Spleen (tissue), 13 donors: Measurements from ENCODE around the gene BORA. TPM values are rescaled to one million over a fixed set of nuclear protein-coding genes. Genes with fewer than 3 reads are reported as not detected.
A peak's percentile ranks its signal among the peaks of the same experiment; 100 is the strongest.

ENCODE experiments used
- DNase-seq: peaks from one replicate; pipeline ENCODE4 v3.0.0-alpha.2; 2020
- H3K27ac ChIP-seq, 8 donors: fragments of 200-600 bp; sonication (generic) in 7 of 8; 1 replicate in 4 of 8; 2 replicates in 4 of 8; pipeline versions ENCODE4 v1.5.0 to v1.8.0; 2016 to 2021; ENCODE audit warnings: inconsistent platforms in 4 of 8, mild to moderate bottlenecking in 4 of 8, moderate library complexity in 1 of 8
- H3K27me3 ChIP-seq, 7 donors: fragments of 200-600 bp; sonication (generic) in 6 of 7; replicated peaks in 1 of 7; 1 replicate in 4 of 7; 2 replicates in 3 of 7; pipeline versions ENCODE4 v1.5.0 to v1.8.0; 2016 to 2021; ENCODE audit warnings: inconsistent platforms in 3 of 7, mild to moderate bottlenecking in 1 of 7
- H3K36me3 ChIP-seq, 6 donors: fragments of 200-600 bp; sonication (generic) in 5 of 6; 1 replicate in 4 of 6; 2 replicates in 2 of 6; pipeline versions ENCODE4 v1.5.0 to v1.8.0; 2016 to 2021; ENCODE audit warnings: inconsistent platforms in 2 of 6
- H3K4me1 ChIP-seq, 6 donors: fragments of 200-600 bp; sonication (generic) in 5 of 6; 1 replicate in 3 of 6; 2 replicates in 3 of 6; pipeline versions ENCODE4 v1.5.0 to v1.8.0; 2016 to 2021; ENCODE audit warnings: inconsistent platforms in 3 of 6
- H3K4me3 ChIP-seq, 8 donors: fragments of 200-600 bp; sonication (generic) in 7 of 8; 1 replicate in 4 of 8; 2 replicates in 4 of 8; pipeline versions ENCODE4 v1.5.0 to v1.8.0; 2016 to 2021; ENCODE audit warnings: inconsistent platforms in 4 of 8, mild to moderate bottlenecking in 4 of 8, moderate library complexity in 2 of 8
- H3K9me3 ChIP-seq, 8 donors: fragments of 200-600 bp; sonication (generic) in 7 of 8; 1 replicate in 4 of 8; 2 replicates in 4 of 8; pipeline versions ENCODE4 v1.5.0 to v1.8.0; 2016 to 2021; ENCODE audit warnings: inconsistent platforms in 4 of 8
- POLR2A ChIP-seq, 3 donors: fragments of 450-650 bp; IDR thresholded peaks; one replicate each; pipeline ENCODE4 v1.5.1; 2017; ENCODE audit warnings: antibody characterized with exemption in 3 of 3, mild to moderate bottlenecking in 1 of 3
- POLR2AphosphoS5 ChIP-seq, 3 donors: sonication (generic); formaldehyde crosslinking; IDR thresholded peaks; one replicate each; pipeline ENCODE4 v1.5.1; 2017; ENCODE audit warnings: antibody characterized with exemption in 3 of 3
- WGBS, 5 donors: extraction: QIAGEN DNeasy Blood & Tissue Kit in 3 of 5; methylation state at CpG; one replicate each; pipeline versions ENCODE4 v1.1.5 to v1.1.7; 2013 to 2018; 5-methylcytosine and 5-hydroxymethylcytosine counted together
- intact Hi-C: fragments of 100-400 bp; cut with DNase I; formaldehyde crosslinking; loops from one replicate; pipeline ENCODE4 v1.15.0; 2023; ENCODE audit warnings: low total_unique reads
- long read RNA-seq, 2 donors: transcript quantifications; one replicate each; lab custom pipeline, GENCODE V29; 2026
- polyA plus RNA-seq, 3 donors: library from polyadenylated mRNA; stranded (reverse); fragments of 200-250 nt; gene quantifications; one replicate each; pipeline ENCODE4 v1.2.1, GENCODE V29; 2013
- total RNA-seq, 7 donors: library from RNA; depleted of rRNA in 3 of 7; stranded (reverse); fragments of >200 nt in 3 of 7; fragmentation: NEBNext Ultra II Directional in 4 of 7; extraction: Animal tissue kit (Norgen Biotek cat#: 25700) in 4 of 7; gene quantifications; one replicate each; pipeline versions ENCODE4 v1.1.0 to v1.2.1, GENCODE V29; 2016 to 2021
- TF ChIP-seq, protein P1 (sequence below), 11 experiments: fragments of 200-600 bp in 7 of 11; fragments of 450-650 bp in 4 of 11; sonication (generic) in 4 of 11; IDR thresholded peaks in 8 of 11; conservative IDR thresholded peaks in 3 of 11; 1 replicate in 7 of 11; 2 replicates in 4 of 11; pipeline versions ENCODE4 v1.4.0 to v1.8.0; 2016 to 2021; ENCODE audit warnings: antibody characterized with exemption in 11 of 11, inconsistent platforms in 4 of 11, mild to moderate bottlenecking in 1 of 11
- donor health status: healthy with polysubstance abuse.
- donor health status: DM: no; HTN: no; CAD: no; lungs with moderate emphysema.
- donor health status: DM: no; HTN: no; CAD: no.
- donor health status: Bipolar disorder and iron deficiency.
- donor health status: healthy.
- donor health status: DM: no; HTN: no; CAD: no.
- donor health status: DM: yes; HTN: yes; CAD: no.

Gene BORA
- total RNA-seq (10 to 100 TPM in 1 of 7 donors, 1 to 10 TPM in 6; 4.4 to 15.1 (median 5.3) TPM), polyA plus RNA-seq (1 to 10 TPM; 4.7 to 5.1 (median 4.7) TPM)
- long read RNA-seq, donor 1, partial matches to known transcripts: 0 of 5 reads
- long read RNA-seq, donor 1, other reads (novel, unspliced or antisense): 0 of 5 reads
- long read RNA-seq, donor 2: 0 reads

DNA sequence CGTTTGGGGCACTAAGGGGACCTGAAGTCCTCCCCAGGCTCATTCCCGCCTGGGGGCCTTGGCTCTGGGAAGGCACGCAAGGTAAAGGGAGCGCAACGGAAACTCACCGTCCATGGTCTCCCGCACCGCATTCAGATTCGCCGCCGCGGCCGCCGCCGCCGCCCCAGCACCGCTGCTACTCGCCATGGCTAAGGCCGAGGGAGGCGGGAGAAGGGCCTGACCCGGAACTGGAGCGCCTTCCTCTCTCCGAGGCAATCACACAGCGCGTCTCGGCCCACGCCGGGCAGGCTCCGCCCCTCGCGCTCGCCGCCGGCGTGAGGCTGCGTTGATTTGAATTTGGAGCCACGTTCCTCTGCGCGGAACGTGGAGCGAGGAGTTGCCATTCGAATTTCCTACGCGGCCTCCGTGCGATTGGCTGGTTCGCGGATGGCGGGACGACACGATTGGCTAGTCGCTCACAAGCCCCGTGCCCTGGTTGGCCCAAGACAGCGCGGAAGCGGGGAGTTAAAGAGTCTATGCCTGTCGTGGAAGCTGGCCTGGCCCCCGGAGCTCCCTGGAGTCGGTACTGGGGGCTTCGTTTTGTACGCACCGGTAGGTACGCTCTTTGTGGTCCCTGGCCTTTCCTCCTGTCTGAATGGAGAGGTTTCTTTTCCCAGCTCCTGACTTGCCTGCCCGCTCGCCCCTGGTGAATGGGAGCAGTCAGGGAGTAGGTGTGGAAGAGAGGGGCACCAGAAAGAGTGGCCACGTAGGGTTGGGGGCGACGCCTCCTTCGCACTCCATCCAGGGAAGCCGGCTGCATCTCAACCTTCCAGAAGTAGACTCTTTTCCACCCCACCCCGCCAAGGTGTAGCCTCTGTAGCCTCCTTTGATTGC, at the start of gene BORA, which contains the start of gene MZT1:
TSS of gene BORA (plus strand) at position 507 of the 873 bp plus-strand sequence. CDS start 1,018 bp downstream, outside the sequence.
TSS of gene MZT1 (minus strand) at position 213 of the 873 bp plus-strand sequence. CDS start at position 186, 27 bp downstream.
- intact Hi-C loops: no loop called here
- Histone ChIP-seq H3K27me3 (no peaks in the 10 kb centered on the region), H3K4me1 (peaks cover 14 to 65% (median 41%) of the 10 kb centered on the region in 6 donors), H3K27ac (peak within 1 kb of the TSS; percentile 61 to 88 (median 85)), H3K4me3 (peak within 1 kb of the TSS; percentile 78 to 99 (median 92)), H3K36me3 (peaks cover 0 to 18% (median 0%) of the 10 kb centered on the region in 6 donors), H3K9me3 (no peaks in the 10 kb centered on the region)
- peak; percentile 99 for DNase-seq
- 0% methylated on average over 31 to 71 of the region's 71 CpGs for WGBS, 5 donors
- TF ChIP-seq POLR2A (IDR thresholded peaks at IDR 0.05): peak in 1 of 3 donors; percentile 10
- peak; percentile 85 to 94 (median 88) for TF ChIP-seq POLR2AphosphoS5 (IDR thresholded peaks at IDR 0.05)
- TF ChIP-seq, protein P1, sequence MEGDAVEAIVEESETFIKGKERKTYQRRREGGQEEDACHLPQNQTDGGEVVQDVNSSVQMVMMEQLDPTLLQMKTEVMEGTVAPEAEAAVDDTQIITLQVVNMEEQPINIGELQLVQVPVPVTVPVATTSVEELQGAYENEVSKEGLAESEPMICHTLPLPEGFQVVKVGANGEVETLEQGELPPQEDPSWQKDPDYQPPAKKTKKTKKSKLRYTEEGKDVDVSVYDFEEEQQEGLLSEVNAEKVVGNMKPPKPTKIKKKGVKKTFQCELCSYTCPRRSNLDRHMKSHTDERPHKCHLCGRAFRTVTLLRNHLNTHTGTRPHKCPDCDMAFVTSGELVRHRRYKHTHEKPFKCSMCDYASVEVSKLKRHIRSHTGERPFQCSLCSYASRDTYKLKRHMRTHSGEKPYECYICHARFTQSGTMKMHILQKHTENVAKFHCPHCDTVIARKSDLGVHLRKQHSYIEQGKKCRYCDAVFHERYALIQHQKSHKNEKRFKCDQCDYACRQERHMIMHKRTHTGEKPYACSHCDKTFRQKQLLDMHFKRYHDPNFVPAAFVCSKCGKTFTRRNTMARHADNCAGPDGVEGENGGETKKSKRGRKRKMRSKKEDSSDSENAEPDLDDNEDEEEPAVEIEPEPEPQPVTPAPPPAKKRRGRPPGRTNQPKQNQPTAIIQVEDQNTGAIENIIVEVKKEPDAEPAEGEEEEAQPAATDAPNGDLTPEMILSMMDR (IDR thresholded peaks at IDR 0.05 in 8 of 11, conservative IDR thresholded peaks at IDR 0.05 in 3 of 11): peak in 1 of 11 experiments; percentile 16

DNA sequence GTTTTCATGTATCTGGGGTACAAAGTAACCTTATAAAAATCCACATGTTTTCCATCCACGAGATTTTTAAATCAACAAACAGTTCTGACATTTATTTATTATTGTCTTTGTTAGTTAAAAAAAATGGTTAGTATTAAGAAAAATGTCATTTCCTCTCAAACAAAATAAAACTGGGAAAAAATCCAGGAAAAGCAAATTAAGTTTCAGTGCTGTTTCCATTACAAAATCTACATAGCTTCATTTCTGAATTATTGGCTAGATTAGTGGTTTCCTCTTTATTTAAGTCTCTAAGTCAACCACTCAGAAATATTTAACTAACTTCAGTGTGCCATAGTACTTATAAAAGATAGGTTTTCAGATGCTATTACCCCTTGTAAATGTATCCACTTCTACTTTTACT, 49.4 kb upstream of the BORA start:
- Histone ChIP-seq H3K4me3 (no peak overlapping the region), H3K27ac (no peak overlapping the region), H3K9me3 (no peaks in the 10 kb centered on the region), H3K4me1 (no peaks in the 10 kb centered on the region), H3K27me3 (no peaks in the 10 kb centered on the region), H3K36me3 (no peaks in the 10 kb centered on the region)
- TF ChIP-seq POLR2A (IDR thresholded peaks at IDR 0.05) (no peak), POLR2AphosphoS5 (IDR thresholded peaks at IDR 0.05) (no peak)
- TF ChIP-seq, protein P1 (IDR thresholded peaks at IDR 0.05 in 8 of 11, conservative IDR thresholded peaks at IDR 0.05 in 3 of 11): no peak
- 42 to 60% (median 53%) methylated on average over 1 of the region's 1 CpG for WGBS, 5 donors
- DNase-seq: no peak
- intact Hi-C loops: no loop called here

DNA sequence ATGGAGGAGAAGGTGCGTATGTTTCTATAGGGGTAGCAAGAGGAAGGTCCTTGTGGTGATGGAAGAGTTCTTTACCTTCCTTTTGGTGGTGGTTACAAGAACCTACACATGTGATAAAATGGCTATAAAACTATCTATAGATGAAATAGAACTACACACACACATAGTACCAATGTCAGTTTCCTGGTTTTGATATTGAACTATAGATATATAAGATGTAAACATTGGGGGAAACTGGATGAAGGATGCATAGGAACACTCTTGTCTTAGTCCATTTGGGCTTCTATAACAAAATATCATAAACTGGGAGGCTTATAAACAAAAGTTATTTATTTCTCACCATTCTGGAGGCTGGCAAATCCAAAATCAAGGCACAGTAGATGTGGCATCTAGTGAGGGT, 47.4 kb upstream of the BORA start:
- Histone ChIP-seq H3K4me3 (no peak overlapping the region), H3K9me3 (no peaks in the 10 kb centered on the region), H3K27me3 (no peaks in the 10 kb centered on the region), H3K27ac (no peak overlapping the region), H3K4me1 (no peaks in the 10 kb centered on the region), H3K36me3 (no peaks in the 10 kb centered on the region)
- DNase-seq: no peak
- TF ChIP-seq POLR2A (IDR thresholded peaks at IDR 0.05): no peak
- intact Hi-C loops: no loop called here
- WGBS, 5 donors: 93 to 100% (median 95%) methylated on average over 1 of the region's 1 CpG

DNA sequence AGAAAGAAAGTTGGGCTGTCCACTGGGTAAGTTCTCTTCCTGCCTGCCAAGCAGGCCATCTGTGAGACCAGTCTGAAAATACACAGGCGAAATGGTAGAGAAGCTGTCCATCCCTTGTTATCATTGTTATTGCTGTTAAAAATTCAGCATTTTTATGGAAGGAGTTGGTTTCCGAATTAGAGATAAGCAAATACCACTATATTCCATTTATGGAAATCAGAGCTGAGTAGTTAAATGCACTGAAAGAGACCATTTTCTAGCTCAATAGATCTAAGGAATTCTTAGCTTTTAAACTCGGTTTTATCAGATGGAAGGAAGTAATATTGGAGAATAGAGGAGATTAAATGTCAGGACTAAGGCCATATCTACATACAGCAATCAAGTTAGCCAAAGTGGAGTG, 41.0 kb upstream of the BORA start:
- no peak for TF ChIP-seq POLR2A (IDR thresholded peaks at IDR 0.05)
- TF ChIP-seq, protein P1 (IDR thresholded peaks at IDR 0.05 in 8 of 11, conservative IDR thresholded peaks at IDR 0.05 in 3 of 11): no peak
- TF ChIP-seq POLR2AphosphoS5 (IDR thresholded peaks at IDR 0.05): no peak
- H3K27ac ChIP-seq: no peak overlapping the region
- no peaks in the 10 kb centered on the region for H3K9me3 ChIP-seq
- WGBS, 5 donors: 58 to 83% (median 68%) methylated on average over 3 of the region's 3 CpGs
- no peaks in the 10 kb centered on the region for H3K36me3 ChIP-seq
- H3K27me3 ChIP-seq: no peaks in the 10 kb centered on the region
- no peak overlapping the region for H3K4me3 ChIP-seq
- DNase-seq: no peak
- H3K4me1 ChIP-seq: no peaks in the 10 kb centered on the region
- intact Hi-C loops: no loop called here
